LoVo (cell line): ENCODE results near the gene AACS.

Source experiments
- DNase-seq: peaks from one replicate; pipeline ENCODE4 v3.0.0-alpha.2; 2016; ENCODE audit warnings: low spot score

Gene AACS

GRCh38 chr12:125185740-125186470 lies 120.7 kb downstream of the AACS start, which contains the start of gene TMEM132B:
Gene TMEM132B, plus strand, starts transcription at chr12:125186386.
- peak; percentile 83 for DNase-seq

DNA sequence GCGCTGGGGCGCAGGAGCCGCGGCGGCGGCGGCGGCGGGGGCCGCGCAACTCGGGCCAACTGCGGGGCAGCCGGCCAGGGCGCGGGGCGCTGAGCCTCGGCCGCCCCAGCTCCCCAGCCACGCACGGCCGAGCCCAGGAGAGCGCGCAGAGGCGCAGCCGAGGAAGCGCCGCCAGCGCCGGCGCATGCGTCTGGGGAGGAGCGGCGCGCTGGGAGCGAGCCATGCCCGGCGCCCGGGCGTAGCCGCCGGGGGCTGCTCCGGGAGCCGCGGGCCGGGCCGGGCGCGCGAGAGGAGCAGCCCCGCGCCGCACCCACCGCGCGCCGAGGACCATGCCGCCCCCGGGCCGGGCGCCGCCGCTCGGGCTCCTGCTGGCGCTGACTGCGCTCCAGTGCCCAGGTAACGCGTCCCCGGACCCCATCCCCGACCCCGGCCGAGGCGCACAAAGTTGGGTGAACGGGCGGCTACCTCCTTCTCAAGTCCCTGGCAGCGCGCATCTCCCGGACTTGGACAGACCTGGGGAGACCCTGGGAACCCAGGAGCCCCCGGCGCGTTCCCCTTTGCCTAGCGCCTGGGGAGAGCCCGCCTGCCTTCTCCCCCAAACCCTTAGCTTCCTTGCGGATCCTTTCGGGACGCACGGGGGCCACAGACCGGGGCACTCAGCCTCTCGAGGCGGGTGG lies 121.4 kb downstream of the AACS start:
- DNase-seq, result no peak

DNA sequence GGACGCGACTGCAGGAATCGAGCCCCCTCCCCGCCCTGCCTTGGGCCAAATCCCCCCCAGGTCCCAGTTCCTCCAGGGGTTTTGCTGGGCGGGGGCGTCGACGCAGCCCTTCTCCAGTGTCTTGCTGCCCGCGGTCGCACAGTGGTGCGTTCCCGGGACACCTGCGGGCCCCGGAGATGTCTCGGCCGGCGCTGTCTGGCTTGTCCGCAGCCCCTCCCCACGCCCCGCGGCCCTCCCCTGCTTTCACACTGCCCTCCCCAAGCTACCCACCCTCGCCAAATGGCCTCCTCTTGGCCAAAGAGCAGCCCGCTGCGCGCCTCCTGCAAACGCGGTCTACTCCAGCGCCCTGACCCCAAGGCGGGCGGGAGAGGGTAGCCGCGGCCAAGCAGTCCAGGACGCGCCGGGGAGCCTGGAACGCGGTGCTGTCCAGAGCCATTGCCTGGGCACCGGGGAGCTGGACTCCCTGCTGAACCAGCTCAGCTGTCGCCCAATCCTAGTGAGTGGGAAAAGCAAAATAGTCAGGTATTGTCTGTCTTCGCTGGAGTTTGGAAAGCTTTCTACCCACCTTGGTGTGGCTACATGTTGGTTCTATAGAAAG lies 122.0 kb downstream of the AACS start:
- DNase-seq, result no peak

- no peak for DNase-seq
Measured at GRCh38 chr12:125187780-125188741, 122.8 kb downstream of the AACS start.

DNA sequence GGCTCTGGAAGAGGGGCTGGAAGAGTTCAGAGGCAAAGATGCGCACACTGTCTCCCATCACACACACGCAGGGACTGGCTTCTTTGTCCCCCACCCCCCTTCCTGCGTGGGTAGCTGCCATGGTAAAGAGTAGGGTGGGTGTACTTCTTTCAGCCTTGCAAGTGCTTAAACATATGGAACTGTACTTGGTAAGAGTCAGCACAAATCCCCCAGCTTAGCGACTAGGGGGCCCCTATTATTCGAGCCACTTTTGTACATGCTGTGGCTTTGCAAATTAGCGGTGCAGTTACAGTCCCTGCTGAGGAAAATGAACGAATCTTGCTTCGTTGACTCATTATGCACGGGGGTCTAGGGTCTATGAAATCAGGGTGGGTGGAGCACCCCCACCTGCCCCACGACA lies 123.8 kb downstream of the AACS start:
- DNase-seq, result no peak

- no peak for DNase-seq
Measured at GRCh38 chr12:125189502-125189901, 124.3 kb downstream of the AACS start.

DNA sequence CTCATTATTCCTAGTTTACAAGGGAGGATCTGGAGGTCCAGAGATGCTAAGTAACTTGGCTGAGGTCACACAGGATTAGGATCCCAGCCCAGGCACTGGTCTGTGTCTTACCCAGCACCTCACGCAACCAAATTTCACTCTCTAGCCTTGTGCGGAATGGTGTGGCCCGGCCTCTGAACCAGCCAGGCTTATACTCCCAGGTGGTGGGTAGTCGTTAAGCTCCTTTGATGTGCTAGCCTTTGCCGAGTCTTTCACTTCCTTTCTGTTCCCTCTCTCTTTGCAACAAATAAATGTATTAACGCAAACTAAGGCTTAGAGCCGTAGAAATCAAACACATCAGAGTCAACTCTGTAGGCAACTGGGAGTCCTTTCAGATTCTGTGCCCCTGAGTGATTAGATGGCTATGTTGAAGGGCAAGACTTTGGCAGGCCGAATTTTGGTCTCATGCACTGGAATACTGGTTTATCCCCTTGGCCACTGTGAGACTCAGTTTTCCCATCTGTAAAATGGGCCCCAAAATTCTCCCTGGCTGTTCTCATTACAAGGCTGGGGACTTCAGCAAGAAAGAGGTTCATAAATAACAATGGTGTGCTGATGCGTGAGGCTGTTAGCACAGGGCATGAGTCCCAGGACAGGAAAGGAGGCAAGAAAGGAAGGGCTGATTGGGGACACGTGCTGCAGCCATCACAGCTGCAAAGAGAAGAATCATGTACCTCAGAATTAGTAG lies 126.3 kb downstream of the AACS start:
- DNase-seq, result no peak

DNA sequence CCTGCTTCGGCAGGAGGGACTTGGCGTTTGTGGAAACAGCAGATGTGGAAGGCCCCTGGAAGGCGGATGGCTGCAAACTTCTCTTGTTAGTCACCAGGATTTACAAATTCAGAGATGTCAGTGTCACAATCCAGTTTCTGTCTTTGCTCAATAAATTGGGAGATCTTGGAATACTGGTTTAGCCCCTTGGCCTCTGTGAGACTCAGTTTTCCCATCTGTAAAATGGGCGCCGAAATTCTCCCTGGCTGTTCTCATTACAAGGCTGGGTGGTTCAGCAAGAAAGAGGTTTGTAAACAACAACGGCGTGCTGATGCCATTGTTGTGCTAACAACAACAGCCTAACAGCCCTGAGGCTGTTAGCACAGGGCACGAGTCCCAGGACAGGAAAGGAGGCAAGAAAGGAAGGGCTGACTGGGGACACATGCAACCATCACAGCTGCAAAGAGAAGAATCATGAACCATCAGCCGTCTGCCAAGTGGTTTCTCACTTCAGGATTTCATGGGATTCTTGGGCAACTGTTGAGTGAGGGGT lies 127.5 kb downstream of the AACS start:
- no peak for DNase-seq
